K562 (cell line): ENCODE data around the gene ECM1. TPM values are rescaled to one million over a fixed set of nuclear protein-coding genes. Genes with fewer than 3 reads are reported as not detected.

ENCODE experiments used
- ARHGAP35 ChIP-seq: fragments of 450-650 bp; IDR thresholded peaks from 2 replicates; pipeline ENCODE4 v1.6.1; 2018; ENCODE audit not compliant: partially characterized antibody
- ETV5 ChIP-seq: sonication (generic); formaldehyde crosslinking; IDR thresholded peaks from 2 replicates; pipeline ENCODE4 v1.4.0; 2020; ENCODE audit warnings: low read depth, mild to moderate bottlenecking, missing genetic modification reagents
- ETV6 ChIP-seq, 3 experiments: fragments of 150-350 bp in 1 of 3; sonication (generic) in 1 of 3; formaldehyde crosslinking in 1 of 3; IDR thresholded peaks; 2 replicates each; pipeline versions ENCODE4 v1.6.1 to v1.8.0; 2014 to 2022; ENCODE audit warnings: borderline replicate concordance in 2 of 3, low read depth in 2 of 3, antibody characterized with exemption in 1 of 3, low read length in 1 of 3, mild to moderate bottlenecking in 1 of 3, missing genetic modification reagents in 1 of 3
- GTF2E2 ChIP-seq: fragments of 200-800 bp; sonication (Bioruptor generic); IDR thresholded peaks from 2 replicates; pipeline ENCODE4 v1.6.1; 2016; ENCODE audit warnings: missing genetic modification characterization, missing compliant biosample characterization
- HMGN3 ChIP-seq: IDR thresholded peaks from 2 replicates; pipeline ENCODE4 v1.6.1; 2011; ENCODE audit warnings: borderline replicate concordance, low read depth, mild to moderate bottlenecking, mixed read lengths, low read length; ENCODE audit not compliant: insufficient read length; ENCODE audit errors: extremely low read depth
- MCM2 ChIP-seq: fragments of 450-650 bp; IDR thresholded peaks from 2 replicates; pipeline ENCODE4 v1.6.1; 2017; ENCODE audit warnings: low read depth, mild to moderate bottlenecking
- NEUROD1 ChIP-seq: fragments of 150-350 bp; IDR thresholded peaks from 2 replicates; pipeline ENCODE4 v1.6.1; 2014; ENCODE audit warnings: borderline replicate concordance, low read length, low read depth; ENCODE audit not compliant: partially characterized antibody
- NFRKB ChIP-seq: fragments of 450-650 bp; IDR thresholded peaks from 2 replicates; pipeline ENCODE4 v1.6.1; 2016; ENCODE audit warnings: low read depth
- POLR2G ChIP-seq: fragments of 200-400 bp; formaldehyde crosslinking; IDR thresholded peaks from 2 replicates; pipeline ENCODE4 v1.6.1; 2017; ENCODE audit warnings: low read depth, mild to moderate bottlenecking, antibody characterized with exemption, low read length, moderate library complexity
- POU5F1 ChIP-seq: fragments of 150-350 bp; IDR thresholded peaks from 2 replicates; pipeline ENCODE4 v1.6.1; 2014; ENCODE audit warnings: borderline replicate concordance, low read length, low read depth, mild to moderate bottlenecking; ENCODE audit not compliant: partially characterized antibody
- RAD51 ChIP-seq: fragments of 450-650 bp; IDR thresholded peaks from 2 replicates; pipeline ENCODE4 v1.7.1; 2016; ENCODE audit warnings: low read depth, mild to moderate bottlenecking, borderline replicate concordance
- RBM39 ChIP-seq: fragments of 200-400 bp; formaldehyde crosslinking; optimal IDR thresholded peaks from 2 replicates; pipeline ENCODE3; 2018; ENCODE audit warnings: low read depth, low read length
- RFX7 ChIP-seq: fragments of 250-450 bp; sonication (Bioruptor Pico); IDR thresholded peaks from 2 replicates; pipeline ENCODE4 v1.5.1; 2021; ENCODE audit warnings: mild to moderate bottlenecking
- RHOXF2B ChIP-seq: fragments of 250-450 bp; sonication (Bioruptor Pico); conservative IDR thresholded peaks from 2 replicates; pipeline ENCODE4 v1.5.1; 2021
- TAF9B ChIP-seq: fragments of 450-650 bp; IDR thresholded peaks from 2 replicates; pipeline ENCODE4 v1.6.1; 2018; ENCODE audit warnings: mild to moderate bottlenecking; ENCODE audit not compliant: partially characterized antibody
- TARDBP ChIP-seq: fragments of 450-650 bp; IDR thresholded peaks from 2 replicates; pipeline ENCODE4 v1.6.1; 2016
- ZNF41 ChIP-seq: fragments of 250-450 bp; sonication (Bioruptor Pico); conservative IDR thresholded peaks from 2 replicates; pipeline ENCODE4 v1.4.0; 2020; ENCODE audit warnings: mild to moderate bottlenecking
- ZNF436 ChIP-seq: fragments of 250-450, 450-650 bp; sonication (Bioruptor Pico); formaldehyde crosslinking; IDR thresholded peaks from 2 replicates; pipeline ENCODE4 v1.7.0; 2020; ENCODE audit warnings: mild to moderate bottlenecking
- ZNF79 ChIP-seq: fragments of 250-450 bp; sonication (Bioruptor Pico); IDR thresholded peaks from 2 replicates; pipeline ENCODE4 v1.4.0; 2020; ENCODE audit warnings: low read depth, mild to moderate bottlenecking, moderate library complexity
- polyA plus RNA-seq, 8 experiments: library from polyadenylated mRNA; depleted of rRNA in 4 of 8; stranded (reverse) in 5 of 8; unstranded in 3 of 8; fragments of >200 nt; fragmentation: Nextera tagmentation in 2 of 8; fragmentation: Illumina TruSeq in 1 of 8; extraction: Ambion mirVana in 2 of 8; extraction: Trizol in 1 of 8; gene quantifications; 2 replicates each; pipeline versions ENCODE4 v1.2.1 to v1.2.3, GENCODE V29; 2011 to 2014; ENCODE audit warnings: inconsistent platforms in 1 of 8, missing spikeins in 1 of 8
- total RNA-seq, 7 experiments: library from RNA; depleted of rRNA in 6 of 7; stranded (reverse); fragments of >200 nt in 6 of 7; fragmentation: Illumina TruSeq in 2 of 7; extraction: Trizol in 2 of 7; gene quantifications; 2 replicates each; pipeline versions ENCODE4 v1.2.1 to v1.2.3, GENCODE V29; 2011 to 2021; ENCODE audit warnings: low replicate concordance in 1 of 7
- TF ChIP-seq, protein P1 (sequence below): fragments of 250-450 bp; sonication (Bioruptor Pico); IDR thresholded peaks from 2 replicates; pipeline ENCODE4 v1.9.0; 2021; ENCODE audit warnings: mild to moderate bottlenecking
- TF ChIP-seq, protein P2 (sequence below): fragments of 450-650 bp; IDR thresholded peaks from 2 replicates; pipeline ENCODE4 v1.6.1; 2016; ENCODE audit warnings: antibody characterized with exemption
- TF ChIP-seq, protein P3 (sequence below): fragments of 250-450 bp; sonication (Bioruptor Pico); IDR thresholded peaks from 2 replicates; pipeline ENCODE4 v1.5.0; 2021; ENCODE audit warnings: mild to moderate bottlenecking, borderline replicate concordance
- TF ChIP-seq, protein P4 (sequence below): sonication (generic); formaldehyde crosslinking; IDR thresholded peaks from 2 replicates; pipeline ENCODE4 v1.8.0; 2022; ENCODE audit warnings: mild to moderate bottlenecking, missing genetic modification reagents

ECM1 gene
- total and polyA plus RNA-seq, 9 of the 15 experiments (the other 6 are each of a cell fraction or from before 2014, with no cell fraction given): 6.6 to 52.2 (median 12.8) TPM

DNA sequence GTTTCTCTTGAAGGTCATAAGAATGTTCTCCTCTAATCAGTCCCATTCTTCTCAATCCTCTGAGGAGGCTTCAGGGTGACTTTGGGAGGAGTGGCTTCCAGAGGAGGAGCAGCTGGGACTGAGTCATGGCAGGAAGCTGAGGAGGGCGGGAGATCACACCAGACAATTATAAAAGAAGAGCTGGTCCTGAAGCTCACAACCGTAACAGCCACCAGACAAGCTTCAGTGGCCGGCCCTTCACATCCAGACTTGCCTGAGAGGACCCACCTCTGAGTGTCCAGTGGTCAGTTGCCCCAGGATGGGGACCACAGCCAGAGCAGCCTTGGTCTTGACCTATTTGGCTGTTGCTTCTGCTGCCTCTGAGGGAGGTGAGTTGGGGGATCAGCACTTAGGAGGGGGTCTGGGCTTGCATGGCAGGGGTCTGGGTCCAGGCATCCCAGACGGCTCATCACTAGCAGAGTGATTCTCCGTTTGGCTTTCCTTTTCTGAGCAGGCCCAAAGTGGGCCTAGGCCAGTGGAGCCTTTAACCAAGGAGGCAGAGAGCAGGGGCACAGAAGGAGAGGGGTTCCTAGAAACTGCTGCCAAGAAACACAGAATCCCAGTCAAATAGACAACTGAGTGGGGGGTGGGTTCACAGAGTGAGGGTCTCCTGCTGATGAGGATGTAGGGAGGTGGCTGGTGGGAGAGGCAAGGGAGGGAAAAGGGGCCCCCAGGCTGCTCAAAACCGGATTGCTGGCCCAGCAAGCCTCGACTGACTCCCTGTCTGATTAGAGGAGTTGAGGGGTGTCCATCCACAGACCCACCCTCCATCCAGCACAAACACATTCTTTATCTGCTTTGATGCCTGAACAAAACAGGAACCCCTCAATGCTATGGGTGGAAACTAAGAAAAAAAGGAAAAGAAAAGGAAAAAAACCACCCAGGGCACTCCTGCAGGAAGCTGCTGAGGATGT lies at the start of gene ECM1 (continued):
- TF ChIP-seq RAD51 (no peak), GTF2E2 (tag) (no peak), ZNF41 (CRISPR knock-in tag) (no peak), TAF9B (no peak), POLR2G (peak; percentile 68), POU5F1 (no peak), HMGN3 (no peak), ARHGAP35 (no peak), RFX7 (no peak), NEUROD1 (no peak), MCM2 (no peak), TARDBP (no peak), ETV6 (IDR thresholded peaks at IDR 0.05; ENCODE audit: borderline replicate concordance in 1 of 2, low read depth in 2 of 2, low read length in 1 of 2) (no peak), ETV6 (CRISPR knock-in tag; IDR thresholded peaks at IDR 0.05; ENCODE audit: borderline replicate concordance) (no peak), ZNF436 (CRISPR knock-in tag) (no peak), ETV5 (peak; percentile 71), NFRKB (no peak), ZNF79 (CRISPR knock-in tag) (no peak), RHOXF2B (CRISPR knock-in tag) (no peak), RBM39 (no peak)
- TF ChIP-seq, protein P1, sequence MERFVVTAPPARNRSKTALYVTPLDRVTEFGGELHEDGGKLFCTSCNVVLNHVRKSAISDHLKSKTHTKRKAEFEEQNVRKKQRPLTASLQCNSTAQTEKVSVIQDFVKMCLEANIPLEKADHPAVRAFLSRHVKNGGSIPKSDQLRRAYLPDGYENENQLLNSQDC (CRISPR knock-in tag): no peak
- TF ChIP-seq, protein P2, sequence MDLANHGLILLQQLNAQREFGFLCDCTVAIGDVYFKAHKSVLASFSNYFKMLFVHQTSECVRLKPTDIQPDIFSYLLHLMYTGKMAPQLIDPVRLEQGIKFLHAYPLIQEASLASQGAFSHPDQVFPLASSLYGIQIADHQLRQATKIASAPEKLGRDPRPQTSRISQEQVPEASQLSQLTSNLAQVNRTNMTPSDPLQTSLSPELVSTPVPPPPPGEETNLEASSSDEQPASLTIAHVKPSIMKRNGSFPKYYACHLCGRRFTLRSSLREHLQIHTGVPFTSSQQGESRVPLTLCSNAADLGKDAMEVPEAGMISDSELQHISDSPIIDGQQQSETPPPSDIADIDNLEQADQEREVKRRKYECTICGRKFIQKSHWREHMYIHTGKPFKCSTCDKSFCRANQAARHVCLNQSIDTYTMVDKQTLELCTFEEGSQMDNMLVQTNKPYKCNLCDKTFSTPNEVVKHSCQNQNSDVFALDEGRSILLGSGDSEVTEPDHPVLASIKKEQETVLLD: no peak; the same call in 1 of the 2 replicates
- TF ChIP-seq, protein P3, sequence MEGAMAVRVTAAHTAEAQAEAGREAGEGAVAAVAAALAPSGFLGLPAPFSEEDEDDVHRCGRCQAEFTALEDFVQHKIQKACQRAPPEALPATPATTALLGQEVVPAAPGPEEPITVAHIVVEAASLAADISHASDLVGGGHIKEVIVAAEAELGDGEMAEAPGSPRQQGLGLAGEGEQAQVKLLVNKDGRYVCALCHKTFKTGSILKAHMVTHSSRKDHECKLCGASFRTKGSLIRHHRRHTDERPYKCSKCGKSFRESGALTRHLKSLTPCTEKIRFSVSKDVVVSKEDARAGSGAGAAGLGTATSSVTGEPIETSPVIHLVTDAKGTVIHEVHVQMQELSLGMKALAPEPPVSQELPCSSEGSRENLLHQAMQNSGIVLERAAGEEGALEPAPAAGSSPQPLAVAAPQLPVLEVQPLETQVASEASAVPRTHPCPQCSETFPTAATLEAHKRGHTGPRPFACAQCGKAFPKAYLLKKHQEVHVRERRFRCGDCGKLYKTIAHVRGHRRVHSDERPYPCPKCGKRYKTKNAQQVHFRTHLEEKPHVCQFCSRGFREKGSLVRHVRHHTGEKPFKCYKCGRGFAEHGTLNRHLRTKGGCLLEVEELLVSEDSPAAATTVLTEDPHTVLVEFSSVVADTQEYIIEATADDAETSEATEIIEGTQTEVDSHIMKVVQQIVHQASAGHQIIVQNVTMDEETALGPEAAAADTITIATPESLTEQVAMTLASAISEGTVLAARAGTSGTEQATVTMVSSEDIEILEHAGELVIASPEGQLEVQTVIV (CRISPR knock-in tag): no peak
- TF ChIP-seq, protein P4, sequence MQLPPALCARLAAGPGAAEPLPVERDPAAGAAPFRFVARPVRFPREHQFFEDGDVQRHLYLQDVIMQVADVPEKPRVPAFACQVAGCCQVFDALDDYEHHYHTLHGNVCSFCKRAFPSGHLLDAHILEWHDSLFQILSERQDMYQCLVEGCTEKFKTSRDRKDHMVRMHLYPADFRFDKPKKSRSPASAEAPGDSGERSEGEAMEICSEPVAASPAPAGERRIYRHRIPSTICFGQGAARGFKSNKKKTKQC: no peak
